ENCODE data around the gene FCER2. TPM values are rescaled to one million over a fixed set of nuclear protein-coding genes. Genes with fewer than 3 reads are reported as not detected.

Gene FCER2
- total RNA-seq, 1 experiment from 2014 or later = 0.15 TPM

DNA sequence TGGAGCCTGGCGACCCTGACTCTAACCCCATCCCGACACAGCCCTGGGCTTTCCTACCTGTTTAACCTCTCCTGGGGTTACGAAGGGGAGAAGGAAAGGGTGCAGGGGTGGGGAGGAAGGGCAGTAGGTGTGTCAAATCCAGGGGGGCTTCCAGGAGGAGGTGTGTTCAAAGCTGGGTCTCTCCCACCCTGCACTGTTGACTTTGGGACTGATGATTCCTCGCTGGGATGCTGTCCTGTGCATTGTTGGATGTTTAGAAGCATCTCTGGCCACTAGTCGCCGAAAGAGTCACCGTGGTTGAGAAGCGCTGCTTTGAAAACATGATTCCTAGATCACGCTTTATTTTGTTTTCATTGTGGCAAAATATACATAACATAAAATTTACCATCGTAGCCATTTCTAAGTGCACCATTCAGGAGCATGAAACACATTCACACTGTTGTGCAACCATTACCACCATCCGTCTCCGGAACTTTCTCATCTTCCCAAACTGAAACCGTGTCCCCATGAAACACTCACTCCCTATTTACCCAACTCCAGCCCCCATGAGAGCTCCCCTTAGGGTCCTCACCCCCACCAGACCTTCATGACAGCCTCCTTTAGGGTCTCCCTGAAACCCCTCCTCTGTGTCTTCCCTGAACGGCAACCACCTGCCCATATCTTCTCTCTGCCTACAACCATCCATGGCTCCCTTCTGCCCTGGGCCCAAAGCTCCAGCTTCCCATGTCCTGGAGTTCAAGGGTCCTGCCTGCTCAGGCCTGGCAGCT lies 4.4 kb upstream of the FCER2 start:
- H3K27ac ChIP-seq (ENCODE audit: low read length) = no peak overlapping the region
- H3K4me3 ChIP-seq (ENCODE audit: low read depth in 2 of 2, low read length in 2 of 2) = no peak overlapping the region
- BruUV-seq (replicated peaks) = no TSS peak
- no peaks in the 10 kb centered on the region for H3K4me1 ChIP-seq (ENCODE audit: control insufficient read depth, insufficient read depth, low read length)
- H3K9me3 ChIP-seq (ENCODE audit: control insufficient read depth, insufficient read depth, low read depth, low read length) = no peaks in the 10 kb centered on the region
- POLR2A ChIA-PET = no interaction called here
- in situ Hi-C loops (cut with HindIII; ENCODE audit: low pct_unique_long_range_greater_than_20kb, low sequenced_read_pairs) = no loop called here
- TF ChIP-seq POLR2AphosphoS5 (IDR thresholded peaks at IDR 0.05; ENCODE audit: low read depth, low read length) = no peak
- no peak for TF ChIP-seq TCF7L2 (IDR thresholded peaks at IDR 0.05; ENCODE audit: low read depth, low read length)
- no peak for TF ChIP-seq SIN3A (IDR thresholded peaks at IDR 0.05; ENCODE audit: borderline replicate concordance, insufficient read depth, low read depth, low read length)
- intact Hi-C loops (cut with micrococcal nuclease; ENCODE audit: unreplicated experiment) = no loop called here
- DNase-seq (ENCODE audit: low read depth, low spot score) (no peak), ATAC-seq (no peak)
- H3K36me3 ChIP-seq (ENCODE audit: control insufficient read depth, insufficient read depth, low read length) = no peaks in the 10 kb centered on the region
- H3K27me3 ChIP-seq (ENCODE audit: control insufficient read depth, insufficient read depth, low read length) = no peaks in the 10 kb centered on the region
- CTCF ChIA-PET = interaction anchor here (0.5 kb wide), 1 partner anchor 742 kb away, joined by 5 read pairs; no protein-coding TSS in a partner anchor

DNA sequence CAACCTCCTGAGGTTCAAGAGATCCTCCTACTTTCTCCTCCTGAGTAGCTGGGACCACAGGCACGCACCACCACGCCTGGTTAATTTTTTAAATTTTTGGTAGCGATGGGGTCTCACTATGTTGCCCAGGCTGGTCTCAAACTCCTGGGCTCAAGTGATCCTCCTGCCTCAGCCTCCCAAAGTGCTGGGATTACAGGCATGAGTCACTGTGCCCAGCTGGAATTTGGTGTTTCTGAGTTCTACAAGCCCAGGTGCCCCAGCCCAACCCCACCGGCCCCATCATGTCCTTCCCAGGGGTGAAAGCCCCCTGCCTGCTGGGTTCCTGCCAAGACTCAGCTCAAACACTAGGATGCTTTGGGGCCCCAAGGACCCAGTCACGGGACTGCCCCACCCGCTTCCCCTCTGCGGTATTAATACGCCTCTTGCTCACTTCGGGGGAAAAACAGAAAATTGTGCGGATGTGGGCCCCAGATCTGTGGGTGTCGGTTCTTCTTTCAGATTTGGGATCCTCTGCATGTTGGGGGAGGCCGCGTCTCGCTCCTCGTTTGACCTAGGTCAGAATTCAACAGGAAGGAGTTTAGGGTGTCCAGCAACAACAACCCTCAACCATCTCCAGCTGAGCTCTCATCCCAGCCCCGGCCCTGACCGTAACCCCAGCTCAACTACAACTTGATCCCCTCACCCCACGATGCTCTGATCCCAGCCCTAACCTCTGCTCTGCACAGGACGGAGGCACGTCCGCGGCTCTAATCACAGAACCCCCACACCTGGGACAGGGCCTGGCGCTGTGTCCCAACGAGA lies 3.7 kb upstream of the FCER2 start:
- no peaks in the 10 kb centered on the region for H3K9me3 ChIP-seq (ENCODE audit: control insufficient read depth, insufficient read depth, low read depth, low read length)
- DNase-seq (ENCODE audit: low read depth, low spot score) (no peak), ATAC-seq (no peak)
- intact Hi-C loops (cut with micrococcal nuclease; ENCODE audit: unreplicated experiment) = no loop called here
- H3K27me3 ChIP-seq (ENCODE audit: control insufficient read depth, insufficient read depth, low read length) = no peaks in the 10 kb centered on the region
- CTCF ChIA-PET = no interaction called here
- H3K4me1 ChIP-seq (ENCODE audit: control insufficient read depth, insufficient read depth, low read length) = no peaks in the 10 kb centered on the region
- no peak for TF ChIP-seq POLR2AphosphoS5 (IDR thresholded peaks at IDR 0.05; ENCODE audit: low read depth, low read length)
- TF ChIP-seq, protein P1, sequence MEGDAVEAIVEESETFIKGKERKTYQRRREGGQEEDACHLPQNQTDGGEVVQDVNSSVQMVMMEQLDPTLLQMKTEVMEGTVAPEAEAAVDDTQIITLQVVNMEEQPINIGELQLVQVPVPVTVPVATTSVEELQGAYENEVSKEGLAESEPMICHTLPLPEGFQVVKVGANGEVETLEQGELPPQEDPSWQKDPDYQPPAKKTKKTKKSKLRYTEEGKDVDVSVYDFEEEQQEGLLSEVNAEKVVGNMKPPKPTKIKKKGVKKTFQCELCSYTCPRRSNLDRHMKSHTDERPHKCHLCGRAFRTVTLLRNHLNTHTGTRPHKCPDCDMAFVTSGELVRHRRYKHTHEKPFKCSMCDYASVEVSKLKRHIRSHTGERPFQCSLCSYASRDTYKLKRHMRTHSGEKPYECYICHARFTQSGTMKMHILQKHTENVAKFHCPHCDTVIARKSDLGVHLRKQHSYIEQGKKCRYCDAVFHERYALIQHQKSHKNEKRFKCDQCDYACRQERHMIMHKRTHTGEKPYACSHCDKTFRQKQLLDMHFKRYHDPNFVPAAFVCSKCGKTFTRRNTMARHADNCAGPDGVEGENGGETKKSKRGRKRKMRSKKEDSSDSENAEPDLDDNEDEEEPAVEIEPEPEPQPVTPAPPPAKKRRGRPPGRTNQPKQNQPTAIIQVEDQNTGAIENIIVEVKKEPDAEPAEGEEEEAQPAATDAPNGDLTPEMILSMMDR (IDR thresholded peaks at IDR 0.05) = no peak
- no peak for TF ChIP-seq TCF7L2 (IDR thresholded peaks at IDR 0.05; ENCODE audit: low read depth, low read length)
- TF ChIP-seq, protein P2, sequence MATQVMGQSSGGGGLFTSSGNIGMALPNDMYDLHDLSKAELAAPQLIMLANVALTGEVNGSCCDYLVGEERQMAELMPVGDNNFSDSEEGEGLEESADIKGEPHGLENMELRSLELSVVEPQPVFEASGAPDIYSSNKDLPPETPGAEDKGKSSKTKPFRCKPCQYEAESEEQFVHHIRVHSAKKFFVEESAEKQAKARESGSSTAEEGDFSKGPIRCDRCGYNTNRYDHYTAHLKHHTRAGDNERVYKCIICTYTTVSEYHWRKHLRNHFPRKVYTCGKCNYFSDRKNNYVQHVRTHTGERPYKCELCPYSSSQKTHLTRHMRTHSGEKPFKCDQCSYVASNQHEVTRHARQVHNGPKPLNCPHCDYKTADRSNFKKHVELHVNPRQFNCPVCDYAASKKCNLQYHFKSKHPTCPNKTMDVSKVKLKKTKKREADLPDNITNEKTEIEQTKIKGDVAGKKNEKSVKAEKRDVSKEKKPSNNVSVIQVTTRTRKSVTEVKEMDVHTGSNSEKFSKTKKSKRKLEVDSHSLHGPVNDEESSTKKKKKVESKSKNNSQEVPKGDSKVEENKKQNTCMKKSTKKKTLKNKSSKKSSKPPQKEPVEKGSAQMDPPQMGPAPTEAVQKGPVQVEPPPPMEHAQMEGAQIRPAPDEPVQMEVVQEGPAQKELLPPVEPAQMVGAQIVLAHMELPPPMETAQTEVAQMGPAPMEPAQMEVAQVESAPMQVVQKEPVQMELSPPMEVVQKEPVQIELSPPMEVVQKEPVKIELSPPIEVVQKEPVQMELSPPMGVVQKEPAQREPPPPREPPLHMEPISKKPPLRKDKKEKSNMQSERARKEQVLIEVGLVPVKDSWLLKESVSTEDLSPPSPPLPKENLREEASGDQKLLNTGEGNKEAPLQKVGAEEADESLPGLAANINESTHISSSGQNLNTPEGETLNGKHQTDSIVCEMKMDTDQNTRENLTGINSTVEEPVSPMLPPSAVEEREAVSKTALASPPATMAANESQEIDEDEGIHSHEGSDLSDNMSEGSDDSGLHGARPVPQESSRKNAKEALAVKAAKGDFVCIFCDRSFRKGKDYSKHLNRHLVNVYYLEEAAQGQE (IDR thresholded peaks at IDR 0.05; ENCODE audit: insufficient read depth in 1 of 2, low read depth in 2 of 2, low read length in 1 of 2) = no peak
- no peak for TF ChIP-seq SIN3A (IDR thresholded peaks at IDR 0.05; ENCODE audit: borderline replicate concordance, insufficient read depth, low read depth, low read length)
- in situ Hi-C loops (cut with HindIII; ENCODE audit: low pct_unique_long_range_greater_than_20kb, low sequenced_read_pairs) = no loop called here
- POLR2A ChIA-PET = no interaction called here
- H3K27ac ChIP-seq (ENCODE audit: low read length) = no peak overlapping the region
- H3K4me3 ChIP-seq (ENCODE audit: low read depth in 2 of 2, low read length in 2 of 2) = no peak overlapping the region
- no peaks in the 10 kb centered on the region for H3K36me3 ChIP-seq (ENCODE audit: control insufficient read depth, insufficient read depth, low read length)
- BruUV-seq (replicated peaks) = no TSS peak
